Measurements from ENCODE around the gene MGST3. TPM values are rescaled to one million over a fixed set of nuclear protein-coding genes. Genes with fewer than 3 reads are reported as not detected.

The MGST3 gene
- total RNA-seq, 4 donors from 2014 or later, result 76.7 to 196 (median 138) TPM

DNA sequence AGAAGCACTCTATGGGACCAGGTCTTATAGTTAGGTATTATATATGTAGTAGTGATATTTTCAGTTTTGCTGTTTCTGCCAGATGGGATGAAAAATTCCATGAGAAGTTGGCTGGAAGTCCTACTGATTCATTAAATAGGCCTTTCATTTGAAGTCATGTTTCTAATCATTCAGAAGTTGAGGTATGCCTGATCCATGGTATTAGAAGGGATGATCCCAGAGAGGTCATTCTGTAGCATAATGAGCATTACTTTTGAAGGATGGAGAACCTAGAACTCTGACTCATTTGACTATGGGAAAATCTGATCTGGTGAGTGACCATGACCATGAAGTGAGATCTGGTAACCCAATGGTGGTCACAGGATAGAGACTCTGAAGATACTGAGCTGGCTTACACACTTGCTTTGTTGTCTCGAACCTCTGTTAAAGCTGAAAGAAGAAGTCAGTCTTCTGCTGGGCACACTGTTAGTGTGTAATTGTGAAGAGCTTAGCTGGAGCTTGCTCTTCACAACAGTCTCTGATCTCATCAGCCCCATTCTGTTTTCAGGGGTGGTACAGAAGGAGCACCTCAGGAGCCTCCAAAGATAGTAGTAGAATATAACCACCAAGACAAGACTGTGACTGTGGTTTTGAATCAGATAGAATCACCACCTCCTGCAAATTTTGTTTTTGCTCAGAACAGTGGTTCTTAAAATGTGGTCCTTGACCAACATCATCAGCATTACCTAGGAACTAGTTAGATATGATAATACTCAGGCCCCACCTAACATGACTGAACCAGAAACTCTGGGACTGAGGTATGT, 9.0 kb downstream of the MGST3 start:
- TF ChIP-seq POLR2A (IDR thresholded peaks at IDR 0.05), result no peak
- TF ChIP-seq CTCF (IDR thresholded peaks at IDR 0.05), result no peak
- Histone ChIP-seq H3K4me1 (peaks cover 0 to 20% of the 10 kb centered on the region in 2 donors), H3K27ac (no peak overlapping the region), H3K4me3 (no peak overlapping the region), H3K36me3 (no peaks in the 10 kb centered on the region), H3K9me3 (no peaks in the 10 kb centered on the region), H3K27me3 (no peaks in the 10 kb centered on the region)
- no peak for DNase-seq
- intact Hi-C loops (cut with DNase I; ENCODE audit: low total_unique reads), result no loop called here

DNA sequence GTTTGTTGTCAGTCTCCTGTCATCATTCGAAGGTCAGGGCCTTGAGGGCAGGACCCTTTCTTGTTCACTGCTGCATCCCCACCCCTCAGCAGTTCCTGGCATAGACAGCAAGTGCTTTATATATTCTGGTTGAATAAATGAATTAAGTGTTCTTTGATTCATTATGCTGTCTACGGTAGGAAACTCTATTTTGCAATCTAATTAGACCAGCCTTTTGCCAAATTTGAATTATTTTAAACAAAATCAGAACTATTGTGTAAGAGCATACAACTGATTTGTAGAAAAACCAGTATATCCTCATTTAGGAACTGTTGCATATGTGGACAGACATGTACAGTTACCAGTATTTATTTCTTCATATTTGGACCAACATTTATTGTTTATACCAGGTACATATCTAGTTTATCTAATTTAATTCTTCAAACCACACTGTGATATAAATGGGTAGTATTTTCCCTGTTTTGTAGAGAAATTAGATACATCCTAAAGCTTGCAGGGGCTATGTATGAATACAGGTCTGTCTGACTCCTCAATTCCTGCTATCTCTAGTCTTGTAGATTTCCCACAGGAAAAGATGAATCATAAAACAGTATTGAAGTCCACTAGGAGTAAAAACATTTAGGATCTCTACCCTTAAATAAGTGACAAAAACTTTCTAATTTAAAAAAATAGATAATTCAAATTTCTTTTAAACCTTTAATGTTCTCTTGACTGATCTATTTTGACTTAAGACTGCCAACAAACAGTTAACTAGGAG, 10.4 kb downstream of the MGST3 start:
- DNase-seq, result no peak
- H3K27ac ChIP-seq, result no peak overlapping the region
- no peak overlapping the region for H3K4me3 ChIP-seq
- H3K36me3 ChIP-seq, result no peaks in the 10 kb centered on the region
- H3K27me3 ChIP-seq, result no peaks in the 10 kb centered on the region
- intact Hi-C loops (cut with DNase I; ENCODE audit: low total_unique reads), result no loop called here
- H3K9me3 ChIP-seq, result no peaks in the 10 kb centered on the region
- TF ChIP-seq CTCF (IDR thresholded peaks at IDR 0.05) (no peak), POLR2A (IDR thresholded peaks at IDR 0.05) (no peak)
- H3K4me1 ChIP-seq, result peaks cover 0 to 11% of the 10 kb centered on the region in 2 donors

GRCh38 chr1:165644064-165644735, 13.2 kb downstream of the MGST3 start:
- TF ChIP-seq POLR2A (IDR thresholded peaks at IDR 0.05), result no peak
- no peak for TF ChIP-seq CTCF (IDR thresholded peaks at IDR 0.05)

GRCh38 chr1:165645654-165646366, 14.8 kb downstream of the MGST3 start:
- no peak for DNase-seq
- H3K4me3 ChIP-seq, result no peak overlapping the region
- H3K27me3 ChIP-seq, result no peaks in the 10 kb centered on the region
- no peak overlapping the region for H3K27ac ChIP-seq
- TF ChIP-seq POLR2A (IDR thresholded peaks at IDR 0.05), result no peak
- TF ChIP-seq CTCF (IDR thresholded peaks at IDR 0.05), result no peak
- no peaks in the 10 kb centered on the region for H3K9me3 ChIP-seq
- intact Hi-C loops (cut with DNase I; ENCODE audit: low total_unique reads), result no loop called here
- peaks cover 0 to 4% of the 10 kb centered on the region in 2 donors for H3K4me1 ChIP-seq
- H3K36me3 ChIP-seq, result no peaks in the 10 kb centered on the region

More at GRCh38 chr1:165644064-165644735, 13.2 kb downstream of the MGST3 start:
- Histone ChIP-seq H3K36me3 (no peaks in the 10 kb centered on the region), H3K27ac (no peak overlapping the region), H3K4me3 (no peak overlapping the region), H3K9me3 (no peaks in the 10 kb centered on the region), H3K4me1 (peaks cover 0 to 4% of the 10 kb centered on the region in 2 donors), H3K27me3 (no peaks in the 10 kb centered on the region)
- DNase-seq, result no peak
- intact Hi-C loops (cut with DNase I; ENCODE audit: low total_unique reads), result no loop called here

Measured in uterus (tissue), 4 donors.